Activated CD8-positive, alpha-beta T cell treated with anti-CD3 and anti-CD28 coated beads for 36 hours (primary cell): ENCODE data around the gene SLC22A23. TPM values are rescaled to one million over a fixed set of nuclear protein-coding genes. Genes with fewer than 3 reads are reported as not detected.

Experiments
- ATAC-seq: fragments of 200-7000 bp; cut with Tn5 transposase; one replicate; pipeline ENCODE4 v1.10.0; 2021; ENCODE audit warnings: mild to moderate bottlenecking, moderate library complexity
- CTCF ChIA-PET: fragments of 350-600 bp; sonication (Branson Sonifier 250); formaldehyde crosslinking; loops from one replicate; lab custom pipeline; 2021; ENCODE audit warnings: antibody characterized with exemption; lab: Charles Lee
- POLR2A ChIA-PET: fragments of 350-600 bp; sonication (Branson Sonifier 250); formaldehyde crosslinking; loops from one replicate; lab custom pipeline; 2021; ENCODE audit warnings: antibody characterized with exemption; lab: Charles Lee
- DNase-seq: peaks from one replicate; pipeline ENCODE4 v3.0.0-alpha.2; 2020
- H3K27ac Mint-ChIP-seq: one replicate; pipeline ENCODE4 v1.8.0; 2021; ENCODE audit warnings: mild to moderate bottlenecking, mixed read lengths
- H3K27me3 Mint-ChIP-seq: one replicate; pipeline ENCODE4 v1.8.0; 2021; ENCODE audit warnings: mixed read lengths
- H3K36me3 Mint-ChIP-seq: one replicate; pipeline ENCODE4 v1.8.0; 2021; ENCODE audit warnings: low read depth, mixed read lengths
- H3K4me1 Mint-ChIP-seq: one replicate; pipeline ENCODE4 v1.8.0; 2021; ENCODE audit warnings: low read depth, mixed read lengths
- H3K4me3 Mint-ChIP-seq: one replicate; pipeline ENCODE4 v1.8.0; 2021; ENCODE audit warnings: mild to moderate bottlenecking, moderate library complexity, mixed read lengths
- H3K9me3 Mint-ChIP-seq: one replicate; pipeline ENCODE4 v1.8.0; 2021; ENCODE audit warnings: mixed read lengths
- intact Hi-C: fragments of 100-400 bp; cut with micrococcal nuclease; formaldehyde crosslinking; loops from one replicate; pipeline ENCODE4 v1.10.0; 2022
- total RNA-seq, 2 experiments: library from RNA; stranded (reverse); gene quantifications; one replicate each; pipeline ENCODE4 v1.2.3, GENCODE V29; 2021
- TF ChIP-seq, protein P1 (sequence below): fragments of 200-600 bp; IDR thresholded peaks from one replicate; pipeline ENCODE4 v1.8.0; 2022; ENCODE audit warnings: antibody characterized with exemption, mild to moderate bottlenecking

The SLC22A23 gene
- total RNA-seq, 2 experiments from 2014 or later, result 0.16 to 0.34 TPM

DNA sequence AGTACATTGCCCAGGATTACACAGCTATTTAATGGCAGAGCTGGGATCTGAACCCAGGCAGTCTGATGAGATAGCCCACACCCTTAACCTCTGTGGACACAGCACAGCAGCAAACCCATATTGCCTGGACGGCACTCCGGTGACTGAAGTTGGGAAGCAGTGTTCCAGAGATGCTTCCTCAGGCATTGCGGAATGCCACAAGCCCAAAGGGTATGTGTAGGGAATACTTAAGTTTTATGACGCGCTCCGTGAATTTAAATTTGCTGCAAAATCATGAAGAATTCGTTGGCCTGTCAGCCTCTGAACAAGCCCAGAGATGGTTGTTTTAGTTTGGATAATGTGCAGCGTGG, 151.7 kb downstream of the SLC22A23 start:
- Mint-ChIP-seq H3K27me3 (peaks cover 2% of the 10 kb centered on the region), H3K36me3 (no peaks in the 10 kb centered on the region), H3K4me3 (no peak overlapping the region), H3K9me3 (peaks cover 1% of the 10 kb centered on the region), H3K4me1 (no peaks in the 10 kb centered on the region), H3K27ac (no peak overlapping the region)
- ATAC-seq, result no peak
- intact Hi-C loops, result no loop called here
- ChIA-PET POLR2A (no interaction called here), CTCF (no interaction called here)
- DNase-seq, result no peak
- TF ChIP-seq, protein P1, sequence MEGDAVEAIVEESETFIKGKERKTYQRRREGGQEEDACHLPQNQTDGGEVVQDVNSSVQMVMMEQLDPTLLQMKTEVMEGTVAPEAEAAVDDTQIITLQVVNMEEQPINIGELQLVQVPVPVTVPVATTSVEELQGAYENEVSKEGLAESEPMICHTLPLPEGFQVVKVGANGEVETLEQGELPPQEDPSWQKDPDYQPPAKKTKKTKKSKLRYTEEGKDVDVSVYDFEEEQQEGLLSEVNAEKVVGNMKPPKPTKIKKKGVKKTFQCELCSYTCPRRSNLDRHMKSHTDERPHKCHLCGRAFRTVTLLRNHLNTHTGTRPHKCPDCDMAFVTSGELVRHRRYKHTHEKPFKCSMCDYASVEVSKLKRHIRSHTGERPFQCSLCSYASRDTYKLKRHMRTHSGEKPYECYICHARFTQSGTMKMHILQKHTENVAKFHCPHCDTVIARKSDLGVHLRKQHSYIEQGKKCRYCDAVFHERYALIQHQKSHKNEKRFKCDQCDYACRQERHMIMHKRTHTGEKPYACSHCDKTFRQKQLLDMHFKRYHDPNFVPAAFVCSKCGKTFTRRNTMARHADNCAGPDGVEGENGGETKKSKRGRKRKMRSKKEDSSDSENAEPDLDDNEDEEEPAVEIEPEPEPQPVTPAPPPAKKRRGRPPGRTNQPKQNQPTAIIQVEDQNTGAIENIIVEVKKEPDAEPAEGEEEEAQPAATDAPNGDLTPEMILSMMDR, result no peak

GRCh38 chr6:3304500-3305215, 152.2 kb downstream of the SLC22A23 start:
- Mint-ChIP-seq H3K4me1 (no peaks in the 10 kb centered on the region), H3K4me3 (no peak overlapping the region), H3K9me3 (peaks cover 1% of the 10 kb centered on the region), H3K27me3 (peaks cover 2% of the 10 kb centered on the region), H3K27ac (no peak overlapping the region), H3K36me3 (no peaks in the 10 kb centered on the region)
- ATAC-seq (no peak), DNase-seq (no peak)
- ChIA-PET CTCF (interaction anchor here (1.7 kb wide), 1 partner anchor 25 kb away, joined by 4 read pairs; no protein-coding TSS in a partner anchor), POLR2A (no interaction called here)
- TF ChIP-seq, protein P1, result no peak
- intact Hi-C loops, result no loop called here

GRCh38 chr6:3303795-3304411, 152.9 kb downstream of the SLC22A23 start:
- Mint-ChIP-seq H3K4me1 (no peaks in the 10 kb centered on the region), H3K27ac (no peak overlapping the region), H3K27me3 (peaks cover 2% of the 10 kb centered on the region), H3K36me3 (no peaks in the 10 kb centered on the region), H3K4me3 (no peak overlapping the region), H3K9me3 (peaks cover 1% of the 10 kb centered on the region)
- CTCF ChIA-PET, result interaction anchor here (1.7 kb wide), 1 partner anchor 24 kb away, joined by 4 read pairs; no protein-coding TSS in a partner anchor
- ATAC-seq, result no peak
- TF ChIP-seq, protein P1, result no peak
- DNase-seq, result no peak
- intact Hi-C loops, result no loop called here
- POLR2A ChIA-PET, result interaction anchor here (0.6 kb wide), 1 partner anchor 451 kb away, joined by 3 read pairs; no protein-coding TSS in a partner anchor

GRCh38 chr6:3301506-3301905, 155.3 kb downstream of the SLC22A23 start:
- Mint-ChIP-seq H3K4me3 (no peak overlapping the region), H3K9me3 (peaks cover 1% of the 10 kb centered on the region), H3K27me3 (peaks cover 2% of the 10 kb centered on the region), H3K36me3 (no peaks in the 10 kb centered on the region), H3K4me1 (no peaks in the 10 kb centered on the region), H3K27ac (no peak overlapping the region)
- ATAC-seq (no peak), DNase-seq (no peak)
- ChIA-PET CTCF (no interaction called here), POLR2A (interaction anchor here (0.6 kb wide), 1 partner anchor 686 kb away, joined by 3 read pairs; no protein-coding TSS in a partner anchor)
- TF ChIP-seq, protein P1, result no peak
- intact Hi-C loops, result no loop called here

- ChIA-PET CTCF (interaction anchor here (0.8 kb wide), 1 partner anchor 48 kb away, joined by 3 read pairs; no protein-coding TSS in a partner anchor), POLR2A (interaction anchor here (0.6 kb wide), 1 partner anchor 28 kb away, joined by 3 read pairs; no protein-coding TSS in a partner anchor)
- TF ChIP-seq, protein P1, result no peak
- H3K9me3 Mint-ChIP-seq, result no peaks in the 10 kb centered on the region
- H3K36me3 Mint-ChIP-seq, result no peaks in the 10 kb centered on the region
- H3K27me3 Mint-ChIP-seq, result peaks cover 2% of the 10 kb centered on the region
- no peak overlapping the region for H3K27ac Mint-ChIP-seq
- no peak for ATAC-seq
- intact Hi-C loops, result no loop called here
- H3K4me1 Mint-ChIP-seq, result no peaks in the 10 kb centered on the region
- DNase-seq, result no peak
- H3K4me3 Mint-ChIP-seq, result no peak overlapping the region
Measured at GRCh38 chr6:3299221-3299620, 157.6 kb downstream of the SLC22A23 start.
